ENCODE measurements around the gene SDK1.
A peak's percentile ranks its signal among the peaks of the same experiment; 100 is the strongest.

SDK1 gene

DNA sequence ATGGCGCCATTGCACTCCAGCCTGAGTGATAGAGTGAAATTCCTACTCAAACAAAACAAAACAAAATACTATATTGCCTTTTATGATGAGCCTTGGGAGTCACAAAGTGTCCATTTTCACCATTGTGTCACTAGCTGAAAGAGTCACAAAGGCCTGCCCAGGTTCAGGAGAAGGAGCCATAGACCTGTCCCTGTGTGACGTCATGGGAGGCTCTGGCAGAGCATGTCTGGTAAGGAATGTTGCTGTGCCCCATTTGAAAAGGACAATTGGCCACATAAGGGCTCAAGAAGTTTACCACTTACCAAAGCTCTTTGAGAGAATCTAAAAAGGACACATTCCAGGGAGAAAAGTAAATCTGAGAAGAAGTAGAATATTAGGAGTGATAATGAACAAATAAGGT is 367.7 kb downstream of the SDK1 start:
- TF ChIP-seq, protein P1, sequence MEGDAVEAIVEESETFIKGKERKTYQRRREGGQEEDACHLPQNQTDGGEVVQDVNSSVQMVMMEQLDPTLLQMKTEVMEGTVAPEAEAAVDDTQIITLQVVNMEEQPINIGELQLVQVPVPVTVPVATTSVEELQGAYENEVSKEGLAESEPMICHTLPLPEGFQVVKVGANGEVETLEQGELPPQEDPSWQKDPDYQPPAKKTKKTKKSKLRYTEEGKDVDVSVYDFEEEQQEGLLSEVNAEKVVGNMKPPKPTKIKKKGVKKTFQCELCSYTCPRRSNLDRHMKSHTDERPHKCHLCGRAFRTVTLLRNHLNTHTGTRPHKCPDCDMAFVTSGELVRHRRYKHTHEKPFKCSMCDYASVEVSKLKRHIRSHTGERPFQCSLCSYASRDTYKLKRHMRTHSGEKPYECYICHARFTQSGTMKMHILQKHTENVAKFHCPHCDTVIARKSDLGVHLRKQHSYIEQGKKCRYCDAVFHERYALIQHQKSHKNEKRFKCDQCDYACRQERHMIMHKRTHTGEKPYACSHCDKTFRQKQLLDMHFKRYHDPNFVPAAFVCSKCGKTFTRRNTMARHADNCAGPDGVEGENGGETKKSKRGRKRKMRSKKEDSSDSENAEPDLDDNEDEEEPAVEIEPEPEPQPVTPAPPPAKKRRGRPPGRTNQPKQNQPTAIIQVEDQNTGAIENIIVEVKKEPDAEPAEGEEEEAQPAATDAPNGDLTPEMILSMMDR (IDR thresholded peaks at IDR 0.05; ENCODE audit: insufficient read depth, low read depth, low read length, missing control alignments): no peak
- DNase-seq (ENCODE audit: low read depth): no peak
- no peak overlapping the region for H3K4me3 ChIP-seq (ENCODE audit: low read depth, low read length)

DNA sequence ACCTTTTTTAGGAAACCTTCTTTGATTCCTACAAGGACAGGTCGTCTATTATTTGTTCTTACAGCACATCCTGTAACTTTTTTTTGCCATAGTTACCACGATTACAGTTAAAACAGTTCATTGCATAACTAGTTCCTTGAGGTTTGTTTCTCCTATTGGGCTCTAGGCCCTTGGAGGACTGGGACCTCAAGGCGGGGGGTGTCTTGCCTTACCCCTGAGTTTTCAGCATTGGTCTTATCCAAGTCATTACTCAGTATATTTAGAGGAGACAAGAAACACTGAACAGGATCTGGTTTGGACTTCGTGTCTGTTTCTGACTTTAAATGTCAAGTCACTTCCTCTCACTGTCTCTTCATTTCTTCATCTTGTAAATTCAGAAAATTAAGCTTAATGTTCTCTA is 369.8 kb downstream of the SDK1 start:
- DNase-seq (ENCODE audit: low read depth): no peak
- TF ChIP-seq, protein P1 (IDR thresholded peaks at IDR 0.05; ENCODE audit: insufficient read depth, low read depth, low read length, missing control alignments): no peak
- H3K4me3 ChIP-seq (ENCODE audit: low read depth, low read length): no peak overlapping the region

DNA sequence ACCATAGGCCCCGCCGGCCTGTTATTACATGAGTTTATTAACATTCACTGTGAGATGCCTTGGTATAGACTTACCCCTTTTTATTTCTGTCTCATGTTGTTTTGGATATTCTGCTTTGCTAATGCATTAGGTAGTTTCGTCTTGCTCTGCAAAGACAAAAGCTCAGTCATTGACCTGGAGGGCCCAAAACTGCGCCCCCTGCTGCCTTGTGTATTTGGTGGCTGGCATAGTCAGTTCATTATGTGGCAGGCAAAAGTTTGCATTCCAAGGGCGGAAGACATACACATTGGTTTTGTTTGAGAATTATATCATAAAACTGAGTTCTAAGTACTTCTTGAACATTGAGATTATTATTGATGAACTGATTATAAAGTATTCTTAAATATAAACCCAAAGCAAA is 372.5 kb downstream of the SDK1 start:
- TF ChIP-seq, protein P1 (IDR thresholded peaks at IDR 0.05; ENCODE audit: insufficient read depth, low read depth, low read length, missing control alignments): peak; percentile 27
- H3K4me3 ChIP-seq (ENCODE audit: low read depth, low read length): no peak overlapping the region
- DNase-seq (ENCODE audit: low read depth): peak; percentile 6

DNA sequence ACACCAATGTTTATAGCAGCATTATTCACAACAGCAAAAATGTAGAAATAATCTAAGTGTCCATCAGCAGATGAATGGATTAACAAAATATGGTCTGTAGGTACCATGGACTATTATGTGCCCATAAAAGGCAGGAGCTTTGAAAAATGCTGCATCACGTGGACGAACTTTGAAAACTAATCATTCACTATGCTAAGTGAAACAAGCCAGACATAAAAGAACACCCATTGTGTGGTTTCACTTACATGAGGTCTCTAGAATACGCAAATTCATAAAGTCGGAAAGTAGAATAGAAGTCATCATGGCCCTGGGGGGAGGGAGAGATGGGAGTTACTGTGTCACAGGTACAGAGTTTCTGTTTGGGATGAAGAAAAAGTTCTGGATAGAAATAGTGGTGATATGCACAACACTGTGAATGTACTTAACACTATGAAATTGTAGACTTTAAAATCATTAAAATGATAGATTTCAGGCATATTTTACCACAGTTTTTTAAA is 377.3 kb downstream of the SDK1 start:
- DNase-seq (ENCODE audit: low read depth): no peak
- TF ChIP-seq, protein P1 (IDR thresholded peaks at IDR 0.05; ENCODE audit: insufficient read depth, low read depth, low read length, missing control alignments): no peak
- H3K4me3 ChIP-seq (ENCODE audit: low read depth, low read length): no peak overlapping the region

DNA sequence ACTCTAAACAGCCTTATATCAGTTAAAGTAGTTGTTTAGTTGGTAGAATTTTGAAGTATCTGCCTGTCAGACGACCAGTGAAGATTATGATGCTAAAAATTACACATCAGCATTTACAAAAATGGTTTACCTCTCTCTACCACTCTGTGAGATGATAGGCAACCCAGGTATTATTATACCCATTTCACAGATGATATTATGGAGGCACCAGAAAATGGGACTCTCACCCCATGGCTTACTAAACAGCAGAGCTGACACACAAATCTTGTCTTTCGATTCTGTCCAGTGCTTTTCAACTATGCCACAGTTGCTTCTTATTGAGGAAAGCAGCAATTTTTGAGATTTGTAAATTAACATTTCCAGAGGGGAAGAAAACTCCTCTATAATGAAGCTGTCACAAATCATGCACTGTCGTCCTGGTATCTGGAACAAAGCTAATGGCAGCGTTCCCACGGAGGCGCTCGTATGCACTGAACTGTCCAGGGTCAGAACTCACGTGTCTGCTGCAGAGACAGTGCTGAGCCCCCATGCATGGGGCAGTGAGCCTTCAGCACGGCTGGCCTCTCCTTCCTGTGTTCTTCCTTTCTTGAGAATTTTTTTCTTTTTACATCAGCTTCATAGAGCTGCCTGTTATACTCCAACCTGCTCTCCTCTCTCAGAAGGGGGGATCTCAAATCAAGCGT is 381.1 kb downstream of the SDK1 start:
- H3K4me3 ChIP-seq (ENCODE audit: low read depth, low read length): no peak overlapping the region
- DNase-seq (ENCODE audit: low read depth): no peak
- TF ChIP-seq, protein P1 (IDR thresholded peaks at IDR 0.05; ENCODE audit: insufficient read depth, low read depth, low read length, missing control alignments): no peak

DNA sequence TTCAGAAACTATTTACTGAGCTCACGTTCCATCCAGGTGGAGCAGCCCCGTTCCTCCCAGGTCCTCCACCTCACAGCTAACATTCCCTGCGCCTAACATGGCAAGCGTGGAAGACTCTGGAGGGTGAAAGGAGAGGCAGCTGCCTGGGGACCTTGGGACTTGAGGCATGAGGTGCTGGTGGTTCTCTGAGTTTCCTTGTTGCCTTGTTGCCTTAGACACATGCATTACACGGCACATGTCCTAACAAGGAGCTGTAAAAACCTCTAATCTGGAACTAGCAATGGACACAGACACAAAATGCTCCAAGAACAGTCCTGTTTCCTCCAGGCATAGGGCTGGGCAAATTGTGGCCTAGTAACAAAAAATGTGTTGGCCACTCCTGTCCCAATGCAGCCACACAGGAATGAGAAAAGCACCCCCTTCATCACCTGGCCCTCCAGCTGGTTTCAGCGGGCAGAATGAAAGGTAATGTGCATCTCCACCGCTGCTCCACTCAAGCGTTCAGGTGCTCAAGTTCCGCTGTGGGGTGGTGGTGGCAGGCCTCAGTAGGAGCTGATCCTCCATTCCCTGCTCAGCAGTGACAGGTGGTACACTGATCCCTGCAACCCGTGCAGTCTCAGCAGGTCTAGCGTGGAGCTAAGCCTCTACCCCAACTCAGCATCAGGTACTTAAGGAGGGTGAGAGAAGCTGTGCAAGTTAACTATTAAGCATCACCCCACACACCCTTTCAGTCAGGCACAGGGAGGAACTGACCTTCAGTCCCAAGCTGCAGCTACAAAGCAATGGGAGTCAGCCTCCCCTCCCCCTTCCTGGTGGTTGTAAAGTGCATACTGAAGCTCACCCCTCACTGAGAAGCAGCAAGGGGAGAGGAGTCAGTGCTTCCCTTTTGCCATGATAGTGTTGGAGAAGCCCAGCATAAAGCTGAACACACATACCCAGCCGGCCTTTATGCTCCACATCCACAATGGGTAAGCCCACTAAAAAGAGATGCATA is 382.8 kb downstream of the SDK1 start:
- H3K4me3 ChIP-seq (ENCODE audit: low read depth, low read length): no peak overlapping the region
- TF ChIP-seq, protein P1 (IDR thresholded peaks at IDR 0.05; ENCODE audit: insufficient read depth, low read depth, low read length, missing control alignments): no peak
- DNase-seq (ENCODE audit: low read depth): no peak
